ENCODE measurements around the gene HMMR.
"Not testable (repeated sequence)": the region's sequence is repeated elsewhere in the genome, so short reads cannot be mapped to it uniquely, and the experiment has no call there.

The HMMR gene

DNA sequence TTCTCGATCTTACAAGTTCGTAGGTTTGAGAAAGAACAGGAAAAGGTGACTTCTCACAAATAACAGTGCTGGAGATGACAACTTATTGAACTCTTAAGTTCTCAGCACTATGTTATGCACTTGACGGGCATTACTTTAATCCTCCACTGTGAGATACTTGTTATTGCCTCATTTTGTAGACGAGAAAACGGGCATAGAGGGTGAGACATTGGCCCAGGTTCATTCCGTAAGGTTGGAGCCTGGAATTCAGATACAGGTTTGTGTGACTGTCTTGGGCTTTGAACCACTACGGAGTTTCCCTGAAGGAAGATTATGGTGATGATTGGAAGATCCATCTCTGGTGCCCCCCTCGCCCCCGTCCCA, 45.6 kb downstream of the HMMR start:
- no peak for DNase-seq (ENCODE audit: low read depth in 2 of 2)

DNA sequence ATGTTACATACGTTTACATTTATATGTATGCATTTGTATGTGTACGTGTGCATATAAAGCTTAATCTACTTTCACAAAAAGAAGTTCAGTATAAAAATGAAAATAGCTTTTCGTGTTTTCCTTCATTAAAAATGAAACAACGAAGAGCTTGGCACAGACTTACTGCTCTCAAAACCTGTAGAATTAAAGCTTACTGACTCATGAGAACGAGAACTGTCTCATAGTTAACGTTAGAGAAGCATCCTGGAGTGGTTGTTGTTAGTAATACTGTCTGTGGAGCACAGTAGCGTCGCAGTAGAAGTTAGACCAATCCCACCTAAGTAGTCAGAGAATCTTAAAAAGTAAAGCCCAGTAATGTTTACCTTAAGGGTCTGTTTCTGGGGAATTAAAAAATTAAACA, 46.3 kb downstream of the HMMR start:
- DNase-seq (ENCODE audit: low read depth in 2 of 2) = no peak

DNA sequence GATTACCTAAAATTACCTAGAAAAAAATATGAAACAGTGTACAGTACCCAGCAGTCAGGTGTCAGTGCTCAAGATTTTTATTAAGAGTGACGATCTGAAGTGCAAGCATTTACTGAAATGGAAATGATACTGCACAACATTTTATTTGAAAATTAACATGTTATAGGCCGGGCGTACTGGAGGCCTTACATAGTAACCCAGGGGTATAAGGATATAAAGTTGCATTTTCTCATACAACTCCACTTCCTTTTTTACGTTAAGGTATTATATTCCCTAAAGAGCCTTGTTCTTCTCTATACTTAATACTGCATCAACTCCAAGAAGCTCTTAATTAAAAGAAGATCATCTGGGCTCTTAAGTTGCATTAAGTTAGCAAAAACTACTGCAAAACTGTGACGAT, 48.3 kb downstream of the HMMR start:
- no peak for DNase-seq (ENCODE audit: low read depth in 2 of 2)

DNA sequence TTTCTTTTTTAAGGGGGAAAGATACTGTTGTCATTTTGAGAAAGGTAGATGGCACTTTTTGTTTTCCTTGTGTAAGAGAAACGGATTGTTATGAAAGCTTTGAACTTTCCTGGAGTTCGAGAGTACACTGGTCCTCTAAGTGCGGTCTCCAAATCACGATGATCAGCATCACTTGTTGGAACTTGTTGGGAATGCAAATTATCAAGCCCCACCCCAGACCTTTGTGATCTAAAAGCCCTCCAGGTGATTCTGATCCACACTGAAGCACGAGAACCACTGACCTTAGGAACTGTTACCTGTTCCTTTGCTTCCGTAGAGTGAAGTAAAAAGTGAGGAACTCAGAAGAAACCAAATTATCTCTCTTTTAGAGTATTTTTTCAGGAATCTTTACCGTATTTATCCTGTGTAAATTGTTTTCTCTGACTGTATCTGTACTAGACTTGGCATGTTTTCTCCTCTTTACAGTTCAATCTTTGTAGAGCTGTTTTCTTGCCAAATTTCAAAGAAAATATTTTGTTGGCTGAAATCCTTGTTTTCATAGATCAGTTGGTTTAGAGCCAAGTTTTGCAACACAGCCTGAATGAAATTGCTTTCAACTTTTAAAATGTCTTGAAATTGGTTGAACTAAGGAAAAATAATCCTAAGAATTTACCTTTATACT, 49.0 kb downstream of the HMMR start:
- peak; percentile 52 to 56 for DNase-seq (ENCODE audit: low read depth in 2 of 2)

DNA sequence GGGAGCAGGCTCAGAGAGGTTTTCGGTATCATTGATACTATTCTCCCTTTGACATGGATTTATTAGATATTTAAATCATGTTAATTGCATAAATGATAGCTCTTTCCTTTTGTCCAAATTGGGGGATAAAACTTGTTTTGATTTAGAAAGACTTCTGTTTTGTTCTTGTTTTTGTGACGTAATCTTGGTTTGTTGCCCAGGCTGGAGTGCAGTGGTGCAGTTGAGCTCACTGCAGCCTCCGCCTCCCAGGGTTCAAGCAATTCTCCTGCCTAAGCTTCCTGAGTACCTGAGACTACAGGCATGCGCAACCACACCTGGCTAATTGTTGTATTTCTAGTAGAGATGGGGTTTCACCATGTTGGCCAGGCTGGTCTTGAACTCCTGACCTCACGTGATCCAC, 52.1 kb downstream of the HMMR start:
- no peak for DNase-seq (ENCODE audit: low read depth in 2 of 2)

DNA sequence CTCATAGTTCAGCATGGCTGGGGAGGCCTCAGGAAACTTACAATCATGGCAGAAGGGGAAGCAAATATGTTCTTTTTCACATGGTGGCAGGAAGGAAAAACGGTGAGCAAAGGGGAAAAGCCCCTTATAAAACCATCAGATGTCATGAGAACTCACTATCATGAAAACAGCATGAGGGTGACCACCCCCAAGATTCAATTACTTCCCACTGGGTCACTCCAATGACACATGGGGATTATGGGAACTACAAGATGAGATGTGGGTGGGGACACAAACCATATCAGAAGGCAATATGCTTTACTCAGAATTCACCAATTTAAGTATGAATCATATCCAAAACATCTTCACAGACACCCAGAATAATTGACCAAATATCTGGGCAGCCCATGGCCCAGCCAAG, 64.7 kb downstream of the HMMR start:
- DNase-seq (ENCODE audit: low read depth in 2 of 2) = no peak

DNA sequence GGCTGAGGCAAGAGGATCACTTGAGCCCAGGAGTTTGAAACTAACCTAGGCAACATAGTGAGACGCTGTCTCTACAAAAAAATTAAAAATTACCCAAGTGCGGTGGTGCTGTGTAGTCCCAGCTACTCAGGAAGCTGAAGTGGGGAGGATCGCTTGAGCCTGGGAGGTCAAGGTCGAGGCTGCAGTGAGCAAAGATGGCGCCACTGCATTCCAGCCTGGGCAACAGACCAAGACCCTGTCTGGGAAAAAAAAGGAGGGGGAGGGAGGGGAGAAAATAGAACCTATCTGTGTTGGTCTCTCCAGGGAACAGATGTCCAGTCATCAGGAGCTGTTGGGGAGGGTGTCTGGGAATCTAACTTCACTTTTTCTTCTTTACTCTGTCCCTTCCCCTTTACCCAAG, 69.3 kb downstream of the HMMR start:
- no peak for DNase-seq (ENCODE audit: low read depth in 2 of 2)

DNA sequence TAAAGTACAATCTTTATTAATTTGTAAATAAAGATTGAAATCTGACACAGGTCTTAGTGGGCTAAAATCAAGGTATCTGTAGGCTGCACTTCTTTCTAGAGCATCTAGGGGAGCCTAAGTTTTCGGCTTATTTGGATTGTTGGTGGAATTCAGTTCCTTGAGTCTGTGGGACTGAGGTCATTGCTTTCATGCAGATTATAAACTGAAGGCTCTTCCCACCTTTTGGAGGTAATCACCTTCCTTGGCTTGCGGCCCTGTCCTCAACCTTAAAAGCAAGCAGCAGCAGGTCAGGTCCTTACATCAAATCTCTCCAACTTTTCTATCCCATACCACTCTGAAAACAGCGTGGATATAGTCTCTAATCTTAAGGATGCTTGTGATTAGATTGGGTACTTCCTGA, 70.8 kb downstream of the HMMR start:
- DNase-seq (ENCODE audit: low read depth in 2 of 2) = no peak

DNA sequence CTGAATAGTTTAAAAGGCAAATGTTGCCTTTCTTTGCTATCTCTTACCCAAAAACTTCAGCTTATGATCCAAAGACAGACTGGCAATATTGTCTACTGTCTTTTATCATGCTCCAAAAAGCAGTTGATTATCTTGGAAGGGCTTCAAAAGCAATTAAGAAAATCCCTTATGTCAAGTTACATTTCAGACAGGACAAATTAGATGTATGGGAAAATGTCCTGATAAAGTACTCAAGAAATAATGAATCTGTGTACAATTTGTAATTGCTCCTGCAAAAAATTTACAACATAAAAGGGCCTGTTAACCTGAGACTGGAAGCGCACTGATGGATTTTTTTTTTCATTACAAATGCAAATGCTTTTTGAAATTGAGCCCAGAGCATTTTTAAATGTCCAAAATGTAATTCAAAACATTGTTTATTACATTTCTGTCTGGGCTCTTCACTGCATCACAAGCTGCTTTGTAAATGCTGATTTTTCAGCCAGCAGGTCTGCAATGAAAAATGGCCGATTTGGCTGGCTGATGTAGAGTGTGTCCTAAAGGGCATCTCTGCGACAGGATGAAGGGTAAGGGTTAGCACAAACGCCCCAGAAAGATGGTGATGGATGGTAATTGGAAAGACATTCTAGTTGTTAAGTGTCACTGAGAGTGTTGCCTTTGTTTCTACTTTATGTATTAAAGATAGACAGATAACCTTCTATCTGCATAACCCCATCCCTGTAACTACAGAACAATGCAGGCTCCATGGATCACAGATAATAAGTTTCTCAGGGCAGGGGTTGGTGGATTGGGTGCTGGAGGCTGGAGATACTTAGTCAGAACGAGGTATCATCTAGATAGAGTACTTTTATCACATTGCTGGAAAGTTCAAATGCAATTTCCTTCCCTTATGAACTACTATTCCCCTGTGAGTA, 72.0 kb downstream of the HMMR start:
- no peak for DNase-seq (ENCODE audit: low read depth in 2 of 2)

DNA sequence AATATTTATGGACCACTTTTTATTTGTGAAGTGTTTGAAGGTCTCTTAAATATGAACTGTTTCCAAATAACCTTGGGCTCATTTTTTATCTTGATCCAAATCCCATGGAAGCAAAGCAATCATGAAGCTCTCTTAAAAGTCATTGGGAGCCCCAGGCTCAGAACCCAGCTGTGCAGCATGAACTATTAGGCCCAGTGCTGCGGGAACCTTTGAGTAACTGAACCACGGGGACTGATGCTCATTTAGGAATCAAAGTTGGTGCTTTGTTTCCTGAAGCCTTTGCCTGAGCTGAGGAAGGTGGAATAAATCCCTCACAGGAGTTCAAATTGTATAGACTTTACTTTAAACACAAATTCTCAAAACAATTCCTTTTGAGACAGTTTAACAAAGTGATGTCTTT, 72.8 kb downstream of the HMMR start:
- no peak for DNase-seq (ENCODE audit: low read depth in 2 of 2)

DNA sequence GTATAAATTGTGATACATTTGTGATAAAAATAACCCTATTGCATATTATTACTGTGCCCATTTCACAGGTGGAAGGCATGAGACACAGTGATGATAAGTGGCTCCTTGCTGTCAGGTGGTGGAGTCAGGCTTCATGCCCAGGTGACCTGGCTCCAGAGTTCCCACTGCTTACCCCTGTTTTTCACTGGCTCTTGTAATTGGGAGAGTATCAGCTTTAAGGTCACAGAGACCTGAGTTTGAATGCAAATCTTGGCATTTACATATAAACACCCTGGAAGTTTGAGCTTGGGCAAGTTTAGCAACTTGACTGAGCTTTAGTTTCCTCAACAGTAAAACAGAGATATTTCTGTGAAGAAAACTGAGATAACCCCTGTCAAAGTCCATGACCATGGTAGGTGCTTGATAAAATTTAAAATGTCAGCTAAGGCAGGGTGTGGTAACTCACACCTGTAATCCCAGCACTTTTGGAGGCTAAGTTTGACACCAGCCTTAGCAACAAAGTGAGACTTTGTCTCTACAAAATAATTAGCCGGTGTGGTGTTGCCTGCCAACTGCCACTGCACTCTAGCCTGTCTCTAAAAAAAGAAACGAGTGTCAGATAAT, 74.2 kb downstream of the HMMR start:
- DNase-seq (ENCODE audit: low read depth in 2 of 2) = no peak

DNA sequence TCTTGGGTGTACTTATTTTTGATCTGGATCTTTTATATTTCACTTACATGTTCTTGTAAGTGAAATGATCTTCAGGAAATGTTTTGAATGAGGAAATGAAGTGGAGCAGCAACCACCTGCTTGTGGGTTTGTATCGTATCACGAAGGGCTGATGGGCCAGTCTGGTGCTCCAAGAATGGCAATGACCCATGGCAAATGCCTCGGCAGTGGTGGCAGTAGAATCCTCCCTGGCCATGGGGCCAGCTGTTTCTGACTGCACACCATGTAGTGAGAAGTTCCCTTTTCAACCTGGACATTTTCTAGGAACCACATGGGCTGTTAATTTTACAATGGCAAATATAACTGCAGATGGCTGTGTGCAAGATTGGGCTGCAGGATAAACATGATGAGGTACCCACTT, 74.9 kb downstream of the HMMR start:
- DNase-seq (ENCODE audit: low read depth in 2 of 2) = no peak

DNA sequence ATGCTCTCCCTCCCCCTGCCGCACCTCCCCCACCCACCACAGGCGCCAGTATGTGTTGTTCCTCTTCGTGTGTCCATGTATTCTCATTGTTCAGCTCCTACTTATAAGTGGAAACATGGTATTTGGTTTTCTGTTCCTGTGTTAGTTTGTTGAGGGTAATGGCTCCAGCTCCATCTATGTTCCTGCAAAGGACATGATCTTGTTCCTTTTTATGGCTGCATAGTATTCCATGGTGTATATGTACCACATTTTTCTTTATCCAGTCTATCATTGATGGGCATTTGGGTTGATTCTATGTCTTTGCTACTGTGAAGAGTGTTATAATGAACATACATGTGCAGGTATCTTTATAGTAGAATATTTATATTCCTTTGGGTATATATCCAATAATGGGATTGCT, 76.0 kb downstream of the HMMR start:
- not testable (repeated sequence) for DNase-seq (ENCODE audit: low read depth in 2 of 2)

DNA sequence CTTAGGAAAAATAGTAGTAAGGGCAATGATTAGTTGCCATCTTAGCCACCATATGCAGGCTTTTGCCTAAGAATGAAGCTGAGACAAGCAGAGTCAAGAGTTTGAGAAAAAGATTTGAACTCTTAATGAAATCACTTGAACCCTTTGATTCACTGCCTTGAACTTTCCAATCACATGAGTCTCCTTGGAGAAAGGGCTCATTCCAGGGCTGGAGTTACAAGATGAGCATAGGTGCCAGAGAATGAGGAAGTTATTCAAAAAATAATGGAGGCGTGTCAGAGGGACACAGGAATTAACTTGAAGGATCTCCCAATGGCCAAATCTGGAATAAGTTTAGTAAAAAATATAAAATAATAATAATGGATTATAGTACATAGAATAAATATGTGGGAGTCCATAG, 80.3 kb downstream of the HMMR start:
- DNase-seq (ENCODE audit: low read depth in 2 of 2) = no peak
